Measurements from ENCODE around the gene STARD3.

- TF ChIP-seq CTCF (IDR thresholded peaks at IDR 0.05) (no peak), POLR2A (IDR thresholded peaks at IDR 0.05) (no peak)
These were observed 1.4 kb downstream of the STARD3 start for GRCh38 chr17:39638317-39638716.
